Neural cell (in vitro differentiated cells): ENCODE measurements around the gene CLCNKB. TPM values are rescaled to one million over a fixed set of nuclear protein-coding genes. Genes with fewer than 3 reads are reported as not detected.
"Not testable (repeated sequence)": the region's sequence is repeated elsewhere in the genome, so short reads cannot be mapped to it uniquely, and the experiment has no call there.

ENCODE experiments used
- H2AFZ ChIP-seq: fragments of 200-600, 300-800 bp; sonication (generic), shearing (Covaris generic); 2 replicates; pipeline ENCODE4 v1.6.0; 2014; ENCODE audit warnings: low read depth, mild to moderate bottlenecking, antibody characterized with exemption, low read length, moderate library complexity
- H3F3A ChIP-seq: fragments of 200-600 bp; shearing (Covaris generic); 2 replicates; pipeline ENCODE4 v1.6.1; 2016; ENCODE audit warnings: mild to moderate bottlenecking, moderate library complexity, mixed read lengths, antibody characterized with exemption, low read length; ENCODE audit not compliant: insufficient read depth, poor library complexity, severe bottlenecking
- H3K27ac ChIP-seq: fragments of 200-600, 300-800 bp; sonication (generic), shearing (Covaris generic); 2 replicates; pipeline ENCODE4 v1.5.1; 2014; ENCODE audit warnings: mild to moderate bottlenecking, low read length, moderate library complexity
- H3K27me3 ChIP-seq: fragments of 300-800, 200-600 bp; sonication (generic), shearing (Covaris generic); 2 replicates; pipeline ENCODE4 v1.6.0; 2014; ENCODE audit warnings: mild to moderate bottlenecking, low read depth, low read length, moderate library complexity; ENCODE audit not compliant: insufficient read depth
- H3K36me3 ChIP-seq: fragments of 300-800, 200-600 bp; sonication (generic), shearing (Covaris generic); 2 replicates; pipeline ENCODE4 v1.5.1; 2014; ENCODE audit warnings: mild to moderate bottlenecking, antibody characterized with exemption, low read length, moderate library complexity; ENCODE audit not compliant: insufficient read depth
- H3K4me2 ChIP-seq: fragments of 300-800, 200-600 bp; sonication (generic), shearing (Covaris generic); 2 replicates; pipeline ENCODE4 v1.6.0; 2014; ENCODE audit warnings: mild to moderate bottlenecking, low read length
- H3K4me3 ChIP-seq: fragments of 300-800, 200-600 bp; sonication (generic), shearing (Covaris generic); 2 replicates; pipeline ENCODE4 v1.5.1; 2014; ENCODE audit warnings: mild to moderate bottlenecking, low read length, moderate library complexity
- H3K79me2 ChIP-seq: fragments of 200-600 bp; shearing (Covaris generic); replicated peaks from 2 replicates; pipeline ENCODE4 v1.6.0; 2014; ENCODE audit warnings: mild to moderate bottlenecking, low read length, moderate library complexity; ENCODE audit not compliant: insufficient read depth
- H3K9ac ChIP-seq: fragments of 300-800, 200-600 bp; sonication (generic), shearing (Covaris generic); 2 replicates; pipeline ENCODE4 v1.6.1; 2016; ENCODE audit warnings: mild to moderate bottlenecking, low read length, mixed read lengths
- H3K9me2 ChIP-seq: fragments of 200-600 bp; shearing (Covaris generic); 2 replicates; pipeline ENCODE4 v1.6.1; 2016; ENCODE audit warnings: mild to moderate bottlenecking, low read length, mixed read lengths; ENCODE audit not compliant: insufficient read depth
- H3K9me3 ChIP-seq: fragments of 200-600, 300-800 bp; sonication (generic), shearing (Covaris generic); 2 replicates; pipeline ENCODE4 v1.6.1; 2016; ENCODE audit warnings: mild to moderate bottlenecking, mixed run types, low read length, moderate library complexity, mixed read lengths
- H4K20me1 ChIP-seq: fragments of 200-600 bp; shearing (Covaris generic); 2 replicates; pipeline ENCODE4 v1.6.1; 2016; ENCODE audit warnings: mild to moderate bottlenecking, mixed run types; ENCODE audit not compliant: insufficient read depth
- EP300 ChIP-seq: fragments of 450-650 bp; conservative IDR thresholded peaks from 2 replicates; pipeline ENCODE4 v1.6.1; 2014; ENCODE audit warnings: antibody characterized with exemption, mild to moderate bottlenecking, moderate library complexity; ENCODE audit not compliant: poor library complexity, severe bottlenecking
- EZH2 ChIP-seq: fragments of 200-600, 300-800 bp; shearing (Covaris generic), sonication (generic); IDR thresholded peaks from 2 replicates; pipeline ENCODE4 v1.6.1; 2014; ENCODE audit warnings: antibody characterized with exemption, low read length, borderline replicate concordance, mild to moderate bottlenecking; ENCODE audit not compliant: insufficient read depth, poor library complexity, severe bottlenecking
- MXI1 ChIP-seq: fragments of 450-650 bp; conservative IDR thresholded peaks from 2 replicates; pipeline ENCODE4 v1.6.1; 2014; ENCODE audit warnings: antibody characterized with exemption, mild to moderate bottlenecking; ENCODE audit not compliant: poor library complexity, severe bottlenecking
- POLR2AphosphoS5 ChIP-seq: IDR thresholded peaks from 2 replicates; pipeline ENCODE4 v1.6.1; 2012
- RAD21 ChIP-seq: fragments of 450-650 bp; conservative IDR thresholded peaks from 2 replicates; pipeline ENCODE4 v1.6.1; 2014; ENCODE audit warnings: antibody characterized with exemption, mild to moderate bottlenecking, moderate library complexity
- SMC3 ChIP-seq: fragments of 450-650 bp; conservative IDR thresholded peaks from 2 replicates; pipeline ENCODE4 v1.6.1; 2014; ENCODE audit warnings: antibody characterized with exemption, mild to moderate bottlenecking, moderate library complexity; ENCODE audit not compliant: poor library complexity
- TAF1 ChIP-seq: IDR thresholded peaks from 2 replicates; pipeline ENCODE4 v1.6.1; 2012; ENCODE audit warnings: low read depth
- polyA plus RNA-seq: library from polyadenylated mRNA; depleted of rRNA; stranded (reverse); fragments of >200 nt; gene quantifications from 2 replicates; pipeline ENCODE4 v1.2.3, GENCODE V29; 2014
- TF ChIP-seq, protein P1 (sequence below): fragments of 450-650 bp; IDR thresholded peaks from 2 replicates; pipeline ENCODE4 v1.5.1; 2014; ENCODE audit warnings: antibody characterized with exemption, mild to moderate bottlenecking, moderate library complexity; ENCODE audit not compliant: poor library complexity, severe bottlenecking
- TF ChIP-seq, protein P2 (sequence below): IDR thresholded peaks from 2 replicates; pipeline ENCODE4 v1.6.1; 2012; ENCODE audit warnings: borderline replicate concordance

Gene CLCNKB
- polyA plus RNA-seq, 1 donor from 2014 or later: not detected

DNA sequence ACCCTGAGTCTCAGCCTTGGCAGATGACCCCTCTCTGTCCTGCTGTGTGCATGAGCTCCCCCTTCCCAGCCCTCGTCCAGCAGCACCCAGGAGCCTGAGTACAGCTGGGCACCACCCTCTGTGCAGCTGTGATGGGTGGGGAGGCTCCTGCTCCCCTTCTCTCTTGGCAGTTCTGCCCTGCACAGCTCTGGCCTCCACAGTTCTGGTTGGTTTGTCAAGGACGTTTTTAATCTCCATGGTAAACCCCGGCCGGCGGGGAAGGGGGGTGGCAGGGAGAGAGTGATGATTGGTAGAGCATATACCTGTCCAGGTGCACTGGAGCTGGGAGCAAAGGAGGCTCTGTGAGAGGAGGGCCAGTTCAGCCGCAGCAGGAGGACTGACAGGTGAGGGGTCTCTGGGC lies 21.9 kb upstream of the CLCNKB start, which contains the start of gene CLCNKA:
Gene CLCNKA (plus strand): TSS at position 356 of the 400 bp plus-strand sequence. CDS start 584 bp downstream, outside the sequence.
- no peak within 1 kb of the TSS for H3K27ac ChIP-seq
- TF ChIP-seq, protein P1, sequence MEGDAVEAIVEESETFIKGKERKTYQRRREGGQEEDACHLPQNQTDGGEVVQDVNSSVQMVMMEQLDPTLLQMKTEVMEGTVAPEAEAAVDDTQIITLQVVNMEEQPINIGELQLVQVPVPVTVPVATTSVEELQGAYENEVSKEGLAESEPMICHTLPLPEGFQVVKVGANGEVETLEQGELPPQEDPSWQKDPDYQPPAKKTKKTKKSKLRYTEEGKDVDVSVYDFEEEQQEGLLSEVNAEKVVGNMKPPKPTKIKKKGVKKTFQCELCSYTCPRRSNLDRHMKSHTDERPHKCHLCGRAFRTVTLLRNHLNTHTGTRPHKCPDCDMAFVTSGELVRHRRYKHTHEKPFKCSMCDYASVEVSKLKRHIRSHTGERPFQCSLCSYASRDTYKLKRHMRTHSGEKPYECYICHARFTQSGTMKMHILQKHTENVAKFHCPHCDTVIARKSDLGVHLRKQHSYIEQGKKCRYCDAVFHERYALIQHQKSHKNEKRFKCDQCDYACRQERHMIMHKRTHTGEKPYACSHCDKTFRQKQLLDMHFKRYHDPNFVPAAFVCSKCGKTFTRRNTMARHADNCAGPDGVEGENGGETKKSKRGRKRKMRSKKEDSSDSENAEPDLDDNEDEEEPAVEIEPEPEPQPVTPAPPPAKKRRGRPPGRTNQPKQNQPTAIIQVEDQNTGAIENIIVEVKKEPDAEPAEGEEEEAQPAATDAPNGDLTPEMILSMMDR: no peak
- TF ChIP-seq EZH2: no peak
- H4K20me1 ChIP-seq: no peaks in the 10 kb centered on the region
- no peaks in the 10 kb centered on the region for H3K27me3 ChIP-seq
- H3K4me3 ChIP-seq: no peak within 1 kb of the TSS
- H3F3A ChIP-seq: no peaks in the 10 kb centered on the region
- H3K9ac ChIP-seq: no peak within 1 kb of the TSS
- H3K36me3 ChIP-seq: no peaks in the 10 kb centered on the region
- H3K79me2 ChIP-seq: no peaks in the 10 kb centered on the region
- H3K9me2 ChIP-seq: no peaks in the 10 kb centered on the region
- no peak within 1 kb of the TSS for H2AFZ ChIP-seq
- no peak within 1 kb of the TSS for H3K4me2 ChIP-seq
- no peaks in the 10 kb centered on the region for H3K9me3 ChIP-seq

DNA sequence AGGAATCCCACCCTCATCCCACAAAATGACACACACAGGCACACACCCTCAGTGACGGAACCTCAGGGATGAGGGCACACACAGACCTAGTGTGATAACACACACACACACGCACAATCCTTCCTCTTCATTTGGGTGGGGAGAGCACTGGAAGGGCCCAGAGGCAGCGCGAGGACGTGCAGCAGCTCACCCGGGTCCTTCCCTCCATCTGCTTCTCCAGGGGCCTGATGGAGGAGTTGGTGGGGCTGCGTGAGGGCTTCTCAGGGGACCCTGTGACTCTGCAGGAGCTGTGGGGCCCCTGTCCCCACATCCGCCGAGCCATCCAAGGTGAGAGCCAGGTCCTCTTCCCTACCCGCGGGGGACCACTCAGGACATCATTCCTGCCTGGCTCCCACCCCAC lies 21.2 kb upstream of the CLCNKB start:
- Histone ChIP-seq H3K9me3 (no peaks in the 10 kb centered on the region), H2AFZ (no peak overlapping the region), H3K79me2 (no peaks in the 10 kb centered on the region), H3K9ac (no peak overlapping the region), H3K4me2 (no peak overlapping the region), H3K36me3 (no peaks in the 10 kb centered on the region), H4K20me1 (no peaks in the 10 kb centered on the region), H3K27ac (no peak overlapping the region), H3K9me2 (no peaks in the 10 kb centered on the region), H3K27me3 (no peaks in the 10 kb centered on the region), H3F3A (no peaks in the 10 kb centered on the region), H3K4me3 (no peak overlapping the region)
- TF ChIP-seq RAD21: no peak

DNA sequence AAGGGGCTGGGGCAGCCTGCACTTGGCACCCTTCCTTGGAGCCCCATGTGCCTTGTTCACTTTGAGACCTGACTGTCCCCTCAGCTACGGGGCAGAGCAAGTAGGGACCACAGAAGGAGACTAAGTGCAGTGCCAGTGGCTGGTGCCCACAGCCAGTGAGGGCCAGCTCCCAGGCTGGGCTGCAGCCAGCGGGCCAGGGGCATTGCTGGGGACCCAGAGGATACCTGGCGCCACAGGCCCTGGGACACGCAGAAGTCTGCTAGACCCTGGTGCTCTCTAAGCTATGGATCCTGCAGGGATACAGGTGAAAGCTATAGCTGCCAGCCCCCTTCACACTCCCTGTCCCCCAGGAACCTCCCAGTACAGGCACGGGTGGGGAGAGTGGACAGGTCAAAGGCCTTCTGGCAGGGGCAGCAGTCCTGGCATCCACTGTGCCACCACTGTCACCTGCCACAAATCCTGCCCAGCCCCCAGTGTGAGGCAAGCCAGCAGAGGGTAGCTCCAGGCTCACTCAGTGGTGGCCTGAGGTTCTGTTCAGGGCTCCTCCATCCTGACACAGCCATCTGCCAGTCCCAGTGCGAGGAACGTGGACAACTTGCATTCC lies 20.4 kb upstream of the CLCNKB start:
- no peaks in the 10 kb centered on the region for H3K79me2 ChIP-seq
- H3K9me3 ChIP-seq: no peaks in the 10 kb centered on the region
- no peaks in the 10 kb centered on the region for H3K36me3 ChIP-seq
- no peaks in the 10 kb centered on the region for H3K27me3 ChIP-seq
- no peaks in the 10 kb centered on the region for H4K20me1 ChIP-seq
- H3K27ac ChIP-seq: no peak overlapping the region
- no peak for TF ChIP-seq TAF1
- TF ChIP-seq SMC3: no peak
- TF ChIP-seq POLR2AphosphoS5: no peak
- TF ChIP-seq RAD21: no peak
- TF ChIP-seq MXI1: no peak
- no peak for TF ChIP-seq EP300
- TF ChIP-seq, protein P2, sequence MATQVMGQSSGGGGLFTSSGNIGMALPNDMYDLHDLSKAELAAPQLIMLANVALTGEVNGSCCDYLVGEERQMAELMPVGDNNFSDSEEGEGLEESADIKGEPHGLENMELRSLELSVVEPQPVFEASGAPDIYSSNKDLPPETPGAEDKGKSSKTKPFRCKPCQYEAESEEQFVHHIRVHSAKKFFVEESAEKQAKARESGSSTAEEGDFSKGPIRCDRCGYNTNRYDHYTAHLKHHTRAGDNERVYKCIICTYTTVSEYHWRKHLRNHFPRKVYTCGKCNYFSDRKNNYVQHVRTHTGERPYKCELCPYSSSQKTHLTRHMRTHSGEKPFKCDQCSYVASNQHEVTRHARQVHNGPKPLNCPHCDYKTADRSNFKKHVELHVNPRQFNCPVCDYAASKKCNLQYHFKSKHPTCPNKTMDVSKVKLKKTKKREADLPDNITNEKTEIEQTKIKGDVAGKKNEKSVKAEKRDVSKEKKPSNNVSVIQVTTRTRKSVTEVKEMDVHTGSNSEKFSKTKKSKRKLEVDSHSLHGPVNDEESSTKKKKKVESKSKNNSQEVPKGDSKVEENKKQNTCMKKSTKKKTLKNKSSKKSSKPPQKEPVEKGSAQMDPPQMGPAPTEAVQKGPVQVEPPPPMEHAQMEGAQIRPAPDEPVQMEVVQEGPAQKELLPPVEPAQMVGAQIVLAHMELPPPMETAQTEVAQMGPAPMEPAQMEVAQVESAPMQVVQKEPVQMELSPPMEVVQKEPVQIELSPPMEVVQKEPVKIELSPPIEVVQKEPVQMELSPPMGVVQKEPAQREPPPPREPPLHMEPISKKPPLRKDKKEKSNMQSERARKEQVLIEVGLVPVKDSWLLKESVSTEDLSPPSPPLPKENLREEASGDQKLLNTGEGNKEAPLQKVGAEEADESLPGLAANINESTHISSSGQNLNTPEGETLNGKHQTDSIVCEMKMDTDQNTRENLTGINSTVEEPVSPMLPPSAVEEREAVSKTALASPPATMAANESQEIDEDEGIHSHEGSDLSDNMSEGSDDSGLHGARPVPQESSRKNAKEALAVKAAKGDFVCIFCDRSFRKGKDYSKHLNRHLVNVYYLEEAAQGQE: no peak
- TF ChIP-seq, protein P1: no peak
- TF ChIP-seq EZH2: no peak
- H2AFZ ChIP-seq: no peak overlapping the region
- H3K9ac ChIP-seq: no peak overlapping the region
- no peaks in the 10 kb centered on the region for H3F3A ChIP-seq
- no peak overlapping the region for H3K4me3 ChIP-seq
- H3K4me2 ChIP-seq: no peak overlapping the region
- H3K9me2 ChIP-seq: no peaks in the 10 kb centered on the region

DNA sequence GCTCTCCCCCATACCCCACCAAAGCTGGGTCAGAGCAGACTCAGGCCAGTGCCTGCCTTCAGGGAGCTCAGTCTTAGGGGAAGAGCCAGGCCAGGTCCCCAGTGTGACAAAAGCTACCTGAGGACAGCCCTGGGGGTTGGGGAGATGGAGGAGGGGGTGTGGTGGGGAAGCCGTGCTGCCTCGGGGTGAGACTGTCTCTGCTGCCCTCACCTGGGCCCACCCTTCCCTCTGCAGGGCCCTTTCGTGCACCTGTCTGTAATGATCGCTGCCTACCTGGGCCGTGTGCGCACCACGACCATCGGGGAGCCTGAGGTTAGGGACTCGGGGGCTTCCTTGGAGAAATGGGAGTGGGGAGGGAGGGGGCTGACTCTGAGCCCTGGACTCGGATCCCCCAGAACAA lies 17.3 kb upstream of the CLCNKB start:
- not testable (repeated sequence) for H3K27me3 ChIP-seq, H3K9me3 ChIP-seq, H3K9me2 ChIP-seq, H3K79me2 ChIP-seq, H3K4me2 ChIP-seq, H2AFZ ChIP-seq, H3K4me3 ChIP-seq, H3K27ac ChIP-seq, H3K9ac ChIP-seq, H3K36me3 ChIP-seq, H3F3A ChIP-seq, H4K20me1 ChIP-seq
